Measurements from ENCODE around the gene LDLR.
"Not testable (repeated sequence)": the region's sequence is repeated elsewhere in the genome, so short reads cannot be mapped to it uniquely, and the experiment has no call there.

LDLR gene

GRCh38 chr19:11115895-11116446, 26.7 kb downstream of the LDLR start:
- Histone ChIP-seq H3K79me2 (ENCODE audit: insufficient read depth, low read length) (no peaks in the 10 kb centered on the region), H3K9me3 (ENCODE audit: insufficient read depth, low read length) (no peaks in the 10 kb centered on the region), H3K36me3 (ENCODE audit: low read length) (0 out of 2 replicates have a peak, but pooled peaks cover 5% of the 10 kb centered on the region), H3K9ac (ENCODE audit: low read length) (no peak overlapping the region), H4K20me1 (ENCODE audit: low read depth, low read length) (no peaks in the 10 kb centered on the region), H3F3A (ENCODE audit: insufficient read depth) (no peaks in the 10 kb centered on the region), H3K4me2 (ENCODE audit: low read depth, low read length, poor library complexity, severe bottlenecking) (no peak overlapping the region), H3K27ac (ENCODE audit: low read depth, low read length) (no peak overlapping the region), H3K27me3 (ENCODE audit: low read length) (no peaks in the 10 kb centered on the region), H3K4me3 (ENCODE audit: insufficient read depth, low read length, poor library complexity, severe bottlenecking) (no peak overlapping the region), H3K9me2 (replicated peaks; ENCODE audit: insufficient read depth, low read length) (no peaks in the 10 kb centered on the region), H2AFZ (ENCODE audit: low read depth, low read length, severe bottlenecking) (no peak overlapping the region)
- TF ChIP-seq CTCF (IDR thresholded peaks at IDR 0.05; ENCODE audit: insufficient read depth, low read length, poor library complexity, severe bottlenecking) (no peak), EZH2phosphoT487 (conservative IDR thresholded peaks at IDR 0.05; ENCODE audit: low read length) (no peak)

- Histone ChIP-seq H3K4me2 (ENCODE audit: low read depth, low read length, poor library complexity, severe bottlenecking) (no peak overlapping the region), H3K27ac (ENCODE audit: low read depth, low read length) (no peak overlapping the region), H2AFZ (ENCODE audit: low read depth, low read length, severe bottlenecking) (no peak overlapping the region), H3K9me2 (replicated peaks; ENCODE audit: insufficient read depth, low read length) (no peaks in the 10 kb centered on the region), H3K9ac (ENCODE audit: low read length) (no peak overlapping the region), H3F3A (ENCODE audit: insufficient read depth) (no peaks in the 10 kb centered on the region), H3K27me3 (ENCODE audit: low read length) (no peaks in the 10 kb centered on the region), H3K36me3 (ENCODE audit: low read length) (0 out of 2 replicates have a peak, but pooled peaks cover 5% of the 10 kb centered on the region), H3K79me2 (ENCODE audit: insufficient read depth, low read length) (no peaks in the 10 kb centered on the region), H3K4me3 (ENCODE audit: insufficient read depth, low read length, poor library complexity, severe bottlenecking) (no peak overlapping the region), H4K20me1 (ENCODE audit: low read depth, low read length) (no peaks in the 10 kb centered on the region), H3K9me3 (ENCODE audit: insufficient read depth, low read length) (no peaks in the 10 kb centered on the region)
- TF ChIP-seq EZH2phosphoT487 (conservative IDR thresholded peaks at IDR 0.05; ENCODE audit: low read length) (no peak), CTCF (IDR thresholded peaks at IDR 0.05; ENCODE audit: insufficient read depth, low read length, poor library complexity, severe bottlenecking) (no peak)
Observed at GRCh38 chr19:11116507-11116906, 27.2 kb downstream of the LDLR start.

GRCh38 chr19:11121963-11122362, 32.7 kb downstream of the LDLR start:
- not testable (repeated sequence) for H3F3A ChIP-seq (ENCODE audit: insufficient read depth)

GRCh38 chr19:11123114-11123513, 33.9 kb downstream of the LDLR start:
- Histone ChIP-seq H3K9me3 (ENCODE audit: insufficient read depth, low read length) (no peaks in the 10 kb centered on the region), H3K4me3 (ENCODE audit: insufficient read depth, low read length, poor library complexity, severe bottlenecking) (no peak overlapping the region), H3K27ac (ENCODE audit: low read depth, low read length) (no peak overlapping the region), H3K36me3 (ENCODE audit: low read length) (peaks cover 16% of the 10 kb centered on the region), H3K27me3 (ENCODE audit: low read length) (no peaks in the 10 kb centered on the region), H3K9me2 (replicated peaks; ENCODE audit: insufficient read depth, low read length) (no peaks in the 10 kb centered on the region), H4K20me1 (ENCODE audit: low read depth, low read length) (no peaks in the 10 kb centered on the region), H3K4me2 (ENCODE audit: low read depth, low read length, poor library complexity, severe bottlenecking) (no peak overlapping the region), H3K9ac (ENCODE audit: low read length) (no peak overlapping the region), H3K79me2 (ENCODE audit: insufficient read depth, low read length) (no peaks in the 10 kb centered on the region), H2AFZ (ENCODE audit: low read depth, low read length, severe bottlenecking) (no peak overlapping the region), H3F3A (ENCODE audit: insufficient read depth) (no peaks in the 10 kb centered on the region)
- TF ChIP-seq EZH2phosphoT487 (conservative IDR thresholded peaks at IDR 0.05; ENCODE audit: low read length) = no peak
- TF ChIP-seq CTCF (IDR thresholded peaks at IDR 0.05; ENCODE audit: insufficient read depth, low read length, poor library complexity, severe bottlenecking) = no peak

More at GRCh38 chr19:11121963-11122362, 32.7 kb downstream of the LDLR start:
- H4K20me1 ChIP-seq (ENCODE audit: low read depth, low read length); H3K27me3 ChIP-seq (ENCODE audit: low read length); H2AFZ ChIP-seq (ENCODE audit: low read depth, low read length, severe bottlenecking); H3K79me2 ChIP-seq (ENCODE audit: insufficient read depth, low read length); H3K9ac ChIP-seq (ENCODE audit: low read length); H3K27ac ChIP-seq (ENCODE audit: low read depth, low read length); H3K4me3 ChIP-seq (ENCODE audit: insufficient read depth, low read length, poor library complexity, severe bottlenecking); H3K9me2 ChIP-seq (replicated peaks; ENCODE audit: insufficient read depth, low read length); H3K4me2 ChIP-seq (ENCODE audit: low read depth, low read length, poor library complexity, severe bottlenecking); H3K9me3 ChIP-seq (ENCODE audit: insufficient read depth, low read length): not testable (repeated sequence)
- H3K36me3 ChIP-seq (ENCODE audit: low read length) = peaks cover 10% of the 10 kb centered on the region

- H3K9me3 ChIP-seq (ENCODE audit: insufficient read depth, low read length); H3K27ac ChIP-seq (ENCODE audit: low read depth, low read length); H3K79me2 ChIP-seq (ENCODE audit: insufficient read depth, low read length); H3K4me3 ChIP-seq (ENCODE audit: insufficient read depth, low read length, poor library complexity, severe bottlenecking); H3K9ac ChIP-seq (ENCODE audit: low read length); H3K27me3 ChIP-seq (ENCODE audit: low read length); H3K9me2 ChIP-seq (replicated peaks; ENCODE audit: insufficient read depth, low read length); H3K4me2 ChIP-seq (ENCODE audit: low read depth, low read length, poor library complexity, severe bottlenecking); H2AFZ ChIP-seq (ENCODE audit: low read depth, low read length, severe bottlenecking); H3F3A ChIP-seq (ENCODE audit: insufficient read depth); H4K20me1 ChIP-seq (ENCODE audit: low read depth, low read length): not testable (repeated sequence)
- H3K36me3 ChIP-seq (ENCODE audit: low read length) = peaks cover 15% of the 10 kb centered on the region
Observed at GRCh38 chr19:11124157-11124556, 34.9 kb downstream of the LDLR start.

Measured in SU-DHL-6 (cell line).